H54 (cell line): ENCODE measurements around the gene C17orf78.

Experiments
- DNase-seq: peaks from one replicate; pipeline ENCODE4 v3.0.0; 2011; ENCODE audit warnings: low spot score, mixed read lengths; ENCODE audit not compliant: insufficient read length
- FAIRE-seq: peaks from 3 replicates; lab custom pipeline; 2011; peaks lifted over from hg19 to GRCh38; lab: Jason Lieb, UNC
- POLR2A ChIP-seq: IDR thresholded peaks from 2 replicates; pipeline ENCODE4 v1.6.1; 2011; ENCODE audit warnings: low read depth, mild to moderate bottlenecking, low read length

The C17orf78 gene

GRCh38 chr17:37360632-37361031 is 15.2 kb upstream of the C17orf78 start:
- FAIRE-seq (no peak), DNase-seq (no peak)

GRCh38 chr17:37361543-37361942 is 14.2 kb upstream of the C17orf78 start:
- TF ChIP-seq POLR2A, result no peak
- FAIRE-seq (no peak), DNase-seq (no peak)

More at GRCh38 chr17:37360632-37361031, 15.2 kb upstream of the C17orf78 start:
- TF ChIP-seq POLR2A, result no peak

GRCh38 chr17:37365589-37365988 is 10.2 kb upstream of the C17orf78 start:
- DNase-seq (no peak), FAIRE-seq (no peak)
- no peak for TF ChIP-seq POLR2A

GRCh38 chr17:37368577-37368976 is 7.2 kb upstream of the C17orf78 start:
- FAIRE-seq (no peak), DNase-seq (no peak)
- no peak for TF ChIP-seq POLR2A

- peak; percentile 50 for DNase-seq
- TF ChIP-seq POLR2A, result no peak
- no peak for FAIRE-seq
These were observed 2.1 kb upstream of the C17orf78 start for GRCh38 chr17:37373530-37374159.

DNA sequence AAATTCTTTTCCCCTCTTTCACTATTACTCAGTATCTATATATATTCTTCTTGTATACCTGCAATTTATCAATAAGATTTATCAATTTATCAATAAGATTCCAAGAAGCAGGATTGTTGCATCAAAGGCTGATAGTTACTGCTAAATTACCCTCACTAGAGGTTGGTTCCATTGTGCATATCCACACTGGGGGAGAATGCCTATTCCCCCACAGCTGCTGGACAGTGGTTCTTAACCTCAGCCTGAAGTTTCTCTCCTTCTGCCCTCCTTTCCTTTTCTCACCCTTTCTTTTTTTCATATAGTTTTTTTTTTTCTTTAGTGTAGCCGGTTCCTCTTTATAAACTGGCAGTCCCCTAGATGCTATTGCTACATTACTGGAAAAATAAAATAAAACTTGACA is 6.3 kb downstream of the C17orf78 start:
- DNase-seq, result no peak
- TF ChIP-seq POLR2A, result no peak
- no peak for FAIRE-seq

- no peak for TF ChIP-seq POLR2A
- DNase-seq (no peak), FAIRE-seq (no peak)
These were observed 8.9 kb downstream of the C17orf78 start for GRCh38 chr17:37384560-37385149.

- DNase-seq, result no peak
- TF ChIP-seq POLR2A, result no peak
- FAIRE-seq, result no peak
These were observed 9.7 kb downstream of the C17orf78 start for GRCh38 chr17:37385474-37385990.

DNA sequence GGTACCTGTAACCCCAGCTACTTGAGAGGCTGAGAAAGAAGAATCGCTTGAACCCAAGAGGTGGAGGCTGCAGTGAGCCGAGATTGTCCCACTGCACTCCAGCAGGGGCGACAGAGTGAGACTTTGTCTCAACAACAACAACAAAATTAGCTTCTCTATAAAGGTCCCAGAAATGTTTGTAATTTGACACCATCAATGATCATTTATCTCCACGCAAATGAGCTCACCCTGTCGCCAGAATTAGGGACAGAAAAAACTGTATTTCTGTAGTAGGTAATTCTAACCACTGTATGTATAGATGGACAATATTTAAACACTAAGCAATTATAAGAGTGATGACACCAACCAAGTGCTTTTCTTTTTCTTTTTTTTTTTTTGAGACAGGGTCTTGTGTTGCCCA is 10.7 kb downstream of the C17orf78 start:
- no peak for DNase-seq
- no peak for TF ChIP-seq POLR2A
- FAIRE-seq, result no peak

DNA sequence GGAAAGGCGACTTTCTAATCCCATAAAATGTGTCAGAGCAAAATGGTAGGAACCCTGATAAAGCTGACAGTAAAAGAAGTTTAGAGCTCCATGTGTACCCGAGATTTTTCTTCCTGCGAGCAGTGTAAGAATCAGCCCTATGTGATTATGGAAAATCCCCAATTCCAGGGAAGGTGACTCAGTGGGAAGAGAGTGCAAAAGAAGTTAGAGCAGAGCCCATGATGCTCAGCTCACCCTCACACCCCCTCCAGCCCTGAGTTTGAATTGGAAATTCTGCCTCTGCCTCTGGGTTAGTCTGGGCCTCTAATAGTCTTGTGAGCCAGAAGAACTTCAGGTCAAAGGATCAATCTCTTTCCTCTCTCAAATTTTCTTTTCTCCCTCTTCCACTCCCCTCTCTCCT is 12.5 kb downstream of the C17orf78 start:
- TF ChIP-seq POLR2A, result no peak
- FAIRE-seq (no peak), DNase-seq (peak; percentile 17)

GRCh38 chr17:37389160-37389559 is 13.4 kb downstream of the C17orf78 start:
- TF ChIP-seq POLR2A, result no peak
- FAIRE-seq (no peak), DNase-seq (no peak)

- no peak for FAIRE-seq
- TF ChIP-seq POLR2A, result no peak
- no peak for DNase-seq
These were observed 15.4 kb downstream of the C17orf78 start for GRCh38 chr17:37391146-37391545.

GRCh38 chr17:37392024-37392590 is 16.3 kb downstream of the C17orf78 start:
- FAIRE-seq (no peak), DNase-seq (no peak)
- TF ChIP-seq POLR2A, result no peak

GRCh38 chr17:37393352-37393751 is 17.6 kb downstream of the C17orf78 start:
- DNase-seq (no peak), FAIRE-seq (no peak)
- TF ChIP-seq POLR2A, result no peak
